CD8-positive, alpha-beta memory T cell (primary cell): ENCODE data around the gene PRRC2B. TPM values are rescaled to one million over a fixed set of nuclear protein-coding genes. Genes with fewer than 3 reads are reported as not detected.

Experiments used
- CTCF ChIA-PET: fragments of 350-600 bp; sonication (Branson Sonifier 250); formaldehyde crosslinking; loops from one replicate; lab custom pipeline; 2021; ENCODE audit warnings: antibody characterized with exemption; lab: Charles Lee
- POLR2A ChIA-PET: fragments of 350-600 bp; sonication (Branson Sonifier 250); formaldehyde crosslinking; loops from one replicate; lab custom pipeline; 2021; ENCODE audit warnings: antibody characterized with exemption; lab: Charles Lee
- DNase-seq, 5 donors: peaks; one replicate each; pipeline versions ENCODE4 v3.0.0 to v3.0.0-alpha.2; 2020 to 2022; ENCODE audit warnings: mixed read lengths in 1 of 5
- H3K27ac ChIP-seq: one replicate; pipeline ENCODE4 v1.7.0; 2013; ENCODE audit warnings: low read depth, mild to moderate bottlenecking, low read length, moderate library complexity
- H3K27me3 ChIP-seq: 2 replicates; pipeline ENCODE4 v1.7.0; 2013; ENCODE audit warnings: low read length, mild to moderate bottlenecking; ENCODE audit not compliant: insufficient read depth, poor library complexity, severe bottlenecking
- H3K36me3 ChIP-seq: 2 replicates; pipeline ENCODE4 v1.7.0; 2013; ENCODE audit warnings: mild to moderate bottlenecking, low read length, moderate library complexity; ENCODE audit not compliant: insufficient read depth
- H3K4me1 ChIP-seq: 2 replicates; pipeline ENCODE4 v1.7.0; 2013; ENCODE audit warnings: mild to moderate bottlenecking, low read length, moderate library complexity; ENCODE audit not compliant: insufficient read depth
- H3K4me3 ChIP-seq: 2 replicates; pipeline ENCODE4 v1.7.0; 2013; ENCODE audit warnings: mild to moderate bottlenecking, low read length
- H3K9me3 ChIP-seq: 2 replicates; pipeline ENCODE4 v1.7.0; 2013; ENCODE audit warnings: mild to moderate bottlenecking, low read length
- H3K27ac Mint-ChIP-seq, 8 donors: one replicate each; pipeline ENCODE4 v1.8.0; 2020 to 2021; ENCODE audit warnings: mixed read lengths in 8 of 8, mild to moderate bottlenecking in 6 of 8, inconsistent platforms in 3 of 8, moderate library complexity in 3 of 8
- H3K27me3 Mint-ChIP-seq, 2 donors: one replicate each; pipeline ENCODE4 v1.8.0; 2020 to 2021; ENCODE audit warnings: mixed read lengths in 2 of 2, mild to moderate bottlenecking in 1 of 2, moderate library complexity in 1 of 2
- H3K36me3 Mint-ChIP-seq, 3 donors: one replicate each; pipeline ENCODE4 v1.8.0; 2020 to 2021; ENCODE audit warnings: mixed read lengths in 3 of 3, inconsistent platforms in 1 of 3, mild to moderate bottlenecking in 1 of 3
- H3K4me1 Mint-ChIP-seq, 3 donors: one replicate each; pipeline ENCODE4 v1.8.0; 2020 to 2021; ENCODE audit warnings: mixed read lengths in 3 of 3, inconsistent platforms in 1 of 3, mild to moderate bottlenecking in 1 of 3
- H3K4me3 Mint-ChIP-seq, 7 donors: one replicate each; pipeline ENCODE4 v1.8.0; 2020 to 2021; ENCODE audit warnings: mixed read lengths in 7 of 7, mild to moderate bottlenecking in 6 of 7, moderate library complexity in 4 of 7, inconsistent platforms in 2 of 7
- H3K9me3 Mint-ChIP-seq, 5 donors: one replicate each; pipeline ENCODE4 v1.8.0; 2020 to 2022; ENCODE audit warnings: mixed read lengths in 5 of 5, mild to moderate bottlenecking in 3 of 5, moderate library complexity in 2 of 5, inconsistent platforms in 1 of 5
- polyA plus RNA-seq: library from polyadenylated mRNA; unstranded; fragments of 300-500 nt; fragmentation: Illumina TruSeq; gene quantifications from one replicate; pipeline ENCODE4 v1.2.3, GENCODE V29; 2021
- total RNA-seq, 2 experiments: library from RNA; stranded (reverse); gene quantifications; one replicate each; pipeline ENCODE4 v1.2.3, GENCODE V29; 2021

The PRRC2B gene
- total and polyA plus RNA-seq, 3 experiments from 2014 or later = 42.1 to 146 (median 146) TPM

GRCh38 chr9:131438190-131438589 lies 44.3 kb downstream of the PRRC2B start:
- peak overlapping the region in 5 of 8 donors; percentile 6 to 85 (median 13) for H3K27ac Mint-ChIP-seq
- H3K9me3 Mint-ChIP-seq = no peaks in the 10 kb centered on the region
- H3K4me1 Mint-ChIP-seq = peaks cover 19 to 38% (median 35%) of the 10 kb centered on the region in 3 donors
- Histone ChIP-seq H3K27ac (no peak overlapping the region), H3K27me3 (no peaks in the 10 kb centered on the region), H3K4me3 (no peak overlapping the region), H3K4me1 (no peaks in the 10 kb centered on the region), H3K9me3 (no peaks in the 10 kb centered on the region), H3K36me3 (peaks cover 63% of the 10 kb centered on the region)
- POLR2A ChIA-PET = no interaction called here
- CTCF ChIA-PET = interaction anchor here (1.3 to 1.8 kb wide), 3 partner anchors 65 to 88 kb away, joined by 3 to 5 read pairs (median 5); no protein-coding TSS in a partner anchor
- H3K36me3 Mint-ChIP-seq = peaks cover 0 to 95% (median 15%) of the 10 kb centered on the region in 3 donors
- DNase-seq = no peak
- no peaks in the 10 kb centered on the region for H3K27me3 Mint-ChIP-seq
- no peak overlapping the region for H3K4me3 Mint-ChIP-seq

GRCh38 chr9:131439224-131439623 lies 45.3 kb downstream of the PRRC2B start:
- H3K4me1 ChIP-seq = no peaks in the 10 kb centered on the region
- no peak overlapping the region for H3K4me3 ChIP-seq
- no peak for DNase-seq
- H3K9me3 ChIP-seq = no peaks in the 10 kb centered on the region
- H3K4me3 Mint-ChIP-seq = peak overlapping the region in 1 of 7 donors; percentile 3
- peaks cover 58% of the 10 kb centered on the region for H3K36me3 ChIP-seq
- peak overlapping the region in 6 of 8 donors; percentile 4 to 85 (median 70) for H3K27ac Mint-ChIP-seq
- H3K9me3 Mint-ChIP-seq = no peaks in the 10 kb centered on the region
- peaks cover 0 to 91% (median 15%) of the 10 kb centered on the region in 3 donors for H3K36me3 Mint-ChIP-seq
- H3K27me3 ChIP-seq = no peaks in the 10 kb centered on the region
- no peaks in the 10 kb centered on the region for H3K27me3 Mint-ChIP-seq
- peaks cover 19 to 38% (median 38%) of the 10 kb centered on the region in 3 donors for H3K4me1 Mint-ChIP-seq
- no peak overlapping the region for H3K27ac ChIP-seq
- ChIA-PET POLR2A (no interaction called here), CTCF (no interaction called here)

GRCh38 chr9:131441441-131441840 lies 47.6 kb downstream of the PRRC2B start:
- peak in 1 of 5 donors; percentile 6 for DNase-seq
- no peaks in the 10 kb centered on the region for H3K4me1 ChIP-seq
- peaks cover 70% of the 10 kb centered on the region for H3K36me3 ChIP-seq
- H3K27me3 ChIP-seq = no peaks in the 10 kb centered on the region
- H3K4me1 Mint-ChIP-seq = peaks cover 20 to 38% (median 30%) of the 10 kb centered on the region in 3 donors
- no peak overlapping the region for H3K27ac ChIP-seq
- CTCF ChIA-PET = no interaction called here
- H3K4me3 ChIP-seq = no peak overlapping the region
- H3K9me3 ChIP-seq = no peaks in the 10 kb centered on the region
- no peaks in the 10 kb centered on the region for H3K9me3 Mint-ChIP-seq
- no peaks in the 10 kb centered on the region for H3K27me3 Mint-ChIP-seq
- peak overlapping the region in 6 of 8 donors; percentile 32 to 78 (median 48) for H3K27ac Mint-ChIP-seq
- H3K36me3 Mint-ChIP-seq = peaks cover 0 to 92% (median 22%) of the 10 kb centered on the region in 3 donors
- POLR2A ChIA-PET = no interaction called here
- no peak overlapping the region for H3K4me3 Mint-ChIP-seq

GRCh38 chr9:131442351-131442750 lies 48.5 kb downstream of the PRRC2B start:
- no peak for DNase-seq
- ChIA-PET POLR2A (no interaction called here), CTCF (no interaction called here)
- peak overlapping the region in 3 of 8 donors; percentile 54 to 79 (median 78) for H3K27ac Mint-ChIP-seq
- Histone ChIP-seq H3K4me3 (no peak overlapping the region), H3K27me3 (no peaks in the 10 kb centered on the region), H3K9me3 (no peaks in the 10 kb centered on the region), H3K36me3 (peaks cover 70% of the 10 kb centered on the region), H3K4me1 (no peaks in the 10 kb centered on the region), H3K27ac (no peak overlapping the region)
- H3K27me3 Mint-ChIP-seq = no peaks in the 10 kb centered on the region
- H3K4me1 Mint-ChIP-seq = peaks cover 20 to 38% (median 30%) of the 10 kb centered on the region in 3 donors
- H3K4me3 Mint-ChIP-seq = no peak overlapping the region
- H3K9me3 Mint-ChIP-seq = no peaks in the 10 kb centered on the region
- H3K36me3 Mint-ChIP-seq = peaks cover 5 to 92% (median 31%) of the 10 kb centered on the region in 3 donors

- H3K4me3 ChIP-seq = no peak overlapping the region
- POLR2A ChIA-PET = no interaction called here
- Mint-ChIP-seq H3K27me3 (no peaks in the 10 kb centered on the region), H3K4me1 (peaks cover 18 to 38% (median 26%) of the 10 kb centered on the region in 3 donors), H3K27ac (peak overlapping the region in 1 of 8 donors; percentile 69), H3K4me3 (no peak overlapping the region), H3K36me3 (peaks cover 5 to 92% (median 32%) of the 10 kb centered on the region in 3 donors), H3K9me3 (no peaks in the 10 kb centered on the region)
- H3K27me3 ChIP-seq = no peaks in the 10 kb centered on the region
- H3K36me3 ChIP-seq = peaks cover 64% of the 10 kb centered on the region
- H3K9me3 ChIP-seq = no peaks in the 10 kb centered on the region
- CTCF ChIA-PET = interaction anchor here (1.4 kb wide), 1 partner anchor 94 kb away, joined by 3 read pairs; no protein-coding TSS in a partner anchor
- H3K27ac ChIP-seq = no peak overlapping the region
- no peaks in the 10 kb centered on the region for H3K4me1 ChIP-seq
- DNase-seq = no peak
These were observed 49.8 kb downstream of the PRRC2B start for GRCh38 chr9:131443648-131444047.

GRCh38 chr9:131446276-131446675 lies 52.4 kb downstream of the PRRC2B start:
- H3K27ac Mint-ChIP-seq = peak overlapping the region in 3 of 8 donors; percentile 50 to 52 (median 51)
- peaks cover 5 to 91% (median 26%) of the 10 kb centered on the region in 3 donors for H3K36me3 Mint-ChIP-seq
- ChIA-PET CTCF (no interaction called here), POLR2A (no interaction called here)
- H3K4me1 Mint-ChIP-seq = peaks cover 13 to 26% (median 19%) of the 10 kb centered on the region in 3 donors
- peaks cover 0 to 2% of the 10 kb centered on the region in 2 donors for H3K27me3 Mint-ChIP-seq
- Histone ChIP-seq H3K36me3 (peaks cover 63% of the 10 kb centered on the region), H3K9me3 (no peaks in the 10 kb centered on the region), H3K4me3 (no peak overlapping the region), H3K4me1 (no peaks in the 10 kb centered on the region), H3K27ac (no peak overlapping the region), H3K27me3 (no peaks in the 10 kb centered on the region)
- H3K4me3 Mint-ChIP-seq = no peak overlapping the region
- DNase-seq = no peak
- H3K9me3 Mint-ChIP-seq = no peaks in the 10 kb centered on the region

GRCh38 chr9:131447148-131447547 lies 53.3 kb downstream of the PRRC2B start:
- no peak overlapping the region for H3K4me3 Mint-ChIP-seq
- DNase-seq = no peak
- Histone ChIP-seq H3K4me3 (no peak overlapping the region), H3K27me3 (no peaks in the 10 kb centered on the region), H3K4me1 (no peaks in the 10 kb centered on the region), H3K36me3 (peaks cover 61% of the 10 kb centered on the region), H3K9me3 (no peaks in the 10 kb centered on the region), H3K27ac (no peak overlapping the region)
- peaks cover 5 to 91% (median 29%) of the 10 kb centered on the region in 3 donors for H3K36me3 Mint-ChIP-seq
- peaks cover 0 to 2% of the 10 kb centered on the region in 2 donors for H3K27me3 Mint-ChIP-seq
- ChIA-PET POLR2A (interaction anchor here (0.6 kb wide), 1 partner anchor 305 kb away, joined by 4 read pairs; no protein-coding TSS in a partner anchor), CTCF (no interaction called here)
- H3K4me1 Mint-ChIP-seq = peaks cover 12 to 27% (median 21%) of the 10 kb centered on the region in 3 donors
- H3K27ac Mint-ChIP-seq = peak overlapping the region in 5 of 8 donors; percentile 2 to 80 (median 40)
- no peaks in the 10 kb centered on the region for H3K9me3 Mint-ChIP-seq

GRCh38 chr9:131447600-131447999 lies 53.7 kb downstream of the PRRC2B start:
- ChIA-PET POLR2A (interaction anchor here (0.6 kb wide), 1 partner anchor 304 kb away, joined by 4 read pairs; no protein-coding TSS in a partner anchor), CTCF (no interaction called here)
- H3K4me3 Mint-ChIP-seq = no peak overlapping the region
- Histone ChIP-seq H3K4me3 (no peak overlapping the region), H3K27ac (no peak overlapping the region), H3K36me3 (peaks cover 58% of the 10 kb centered on the region), H3K27me3 (no peaks in the 10 kb centered on the region), H3K4me1 (no peaks in the 10 kb centered on the region), H3K9me3 (no peaks in the 10 kb centered on the region)
- H3K36me3 Mint-ChIP-seq = peaks cover 5 to 91% (median 29%) of the 10 kb centered on the region in 3 donors
- H3K27ac Mint-ChIP-seq = peak overlapping the region in 1 of 8 donors; percentile 36
- no peak for DNase-seq
- H3K4me1 Mint-ChIP-seq = peaks cover 12 to 29% (median 25%) of the 10 kb centered on the region in 3 donors
- H3K9me3 Mint-ChIP-seq = no peaks in the 10 kb centered on the region
- peaks cover 0 to 2% of the 10 kb centered on the region in 2 donors for H3K27me3 Mint-ChIP-seq
